ENCODE data around the gene SMARCAD1.
"Not testable (repeated sequence)": the region's sequence is repeated elsewhere in the genome, so short reads cannot be mapped to it uniquely, and the experiment has no call there.

The SMARCAD1 gene

GRCh38 chr4:94334476-94334875 is 126.8 kb downstream of the SMARCAD1 start:
- Histone ChIP-seq H4K91ac (ENCODE audit: low read depth, low read length) (no peak overlapping the region), H3K79me2 (ENCODE audit: control insufficient read depth, insufficient read depth, low read length, poor library complexity) (no peaks in the 10 kb centered on the region), H3K4ac (ENCODE audit: low read depth, low read length) (no peak overlapping the region), H4K12ac (ENCODE audit: low read depth, low read length) (no peak overlapping the region), H3K27me3 (ENCODE audit: insufficient read depth, low read length) (no peaks in the 10 kb centered on the region), H3K14ac (ENCODE audit: low read length) (no peak overlapping the region), H3K23ac (ENCODE audit: low read length) (no peak overlapping the region), H2AFZ (ENCODE audit: insufficient read depth, low read length, poor library complexity) (no peak overlapping the region), H3K9me3 (ENCODE audit: insufficient read depth, low read depth, low read length) (no peaks in the 10 kb centered on the region), H3K27ac (ENCODE audit: low read depth, low read length) (no peak overlapping the region), H3K4me3 (ENCODE audit: low read depth, low read length) (no peak overlapping the region), H3K9ac (ENCODE audit: low read length) (no peak overlapping the region), H2BK5ac (ENCODE audit: low read depth, low read length, poor library complexity) (no peak overlapping the region), H2BK120ac (ENCODE audit: insufficient read depth, low read length, poor library complexity) (no peak overlapping the region), H2BK12ac (ENCODE audit: low read length) (no peak overlapping the region), H2AK5ac (ENCODE audit: low read length) (no peak overlapping the region), H3K18ac (ENCODE audit: low read length) (no peak overlapping the region), H3K4me2 (ENCODE audit: low read length) (no peak overlapping the region), H3K4me1 (ENCODE audit: control insufficient read depth in 1 of 2, insufficient read depth in 2 of 2, low read length in 2 of 2) (no peaks in the 10 kb centered on the region), H3K79me1 (ENCODE audit: low read length) (no peaks in the 10 kb centered on the region), H3K36me3 (ENCODE audit: control insufficient read depth in 1 of 2, insufficient read depth in 2 of 2, low read length in 2 of 2) (no peaks in the 10 kb centered on the region), H4K8ac (ENCODE audit: low read depth, low read length) (no peak overlapping the region)
- no peak for DNase-seq
- WGBS (ENCODE audit: extremely low coverage, insufficient coverage, insufficient read length) = no CpG with 5 or more reads among the region's 2 CpGs

- Histone ChIP-seq H2BK120ac (ENCODE audit: insufficient read depth, low read length, poor library complexity) (no peak overlapping the region), H3K36me3 (ENCODE audit: control insufficient read depth in 1 of 2, insufficient read depth in 2 of 2, low read length in 2 of 2) (no peaks in the 10 kb centered on the region)
These were observed 127.3 kb downstream of the SMARCAD1 start for GRCh38 chr4:94334962-94335361.

GRCh38 chr4:94336303-94336702 is 128.6 kb downstream of the SMARCAD1 start:
- Histone ChIP-seq H2AFZ (ENCODE audit: insufficient read depth, low read length, poor library complexity) (no peak overlapping the region), H2BK5ac (ENCODE audit: low read depth, low read length, poor library complexity) (no peak overlapping the region), H3K4me1 (ENCODE audit: control insufficient read depth in 1 of 2, insufficient read depth in 2 of 2, low read length in 2 of 2) (no peaks in the 10 kb centered on the region), H3K9me3 (ENCODE audit: insufficient read depth, low read depth, low read length) (no peaks in the 10 kb centered on the region), H3K4me3 (ENCODE audit: low read depth, low read length) (no peak overlapping the region), H3K36me3 (ENCODE audit: control insufficient read depth in 1 of 2, insufficient read depth in 2 of 2, low read length in 2 of 2) (no peaks in the 10 kb centered on the region), H3K27ac (ENCODE audit: low read depth, low read length) (no peak overlapping the region), H3K9ac (ENCODE audit: low read length) (no peak overlapping the region), H4K8ac (ENCODE audit: low read depth, low read length) (no peak overlapping the region), H3K4me2 (ENCODE audit: low read length) (no peak overlapping the region), H3K14ac (ENCODE audit: low read length) (no peak overlapping the region), H3K79me1 (ENCODE audit: low read length) (no peaks in the 10 kb centered on the region), H3K27me3 (ENCODE audit: insufficient read depth, low read length) (no peaks in the 10 kb centered on the region), H3K23ac (ENCODE audit: low read length) (no peak overlapping the region), H3K4ac (ENCODE audit: low read depth, low read length) (no peak overlapping the region), H3K18ac (ENCODE audit: low read length) (no peak overlapping the region), H3K79me2 (ENCODE audit: control insufficient read depth, insufficient read depth, low read length, poor library complexity) (no peaks in the 10 kb centered on the region), H4K12ac (ENCODE audit: low read depth, low read length) (no peak overlapping the region), H4K91ac (ENCODE audit: low read depth, low read length) (no peak overlapping the region), H2AK5ac (ENCODE audit: low read length) (no peak overlapping the region), H2BK12ac (ENCODE audit: low read length) (no peak overlapping the region), H2BK120ac (ENCODE audit: insufficient read depth, low read length, poor library complexity) (no peak overlapping the region)
- WGBS (ENCODE audit: extremely low coverage, insufficient coverage, insufficient read length) = no CpG with 5 or more reads among the region's 3 CpGs
- no peak for DNase-seq

More at GRCh38 chr4:94334962-94335361, 127.3 kb downstream of the SMARCAD1 start:
- H4K8ac ChIP-seq (ENCODE audit: low read depth, low read length) = no peak overlapping the region
- H3K23ac ChIP-seq (ENCODE audit: low read length) = no peak overlapping the region
- no peak overlapping the region for H4K12ac ChIP-seq (ENCODE audit: low read depth, low read length)
- no peaks in the 10 kb centered on the region for H3K79me2 ChIP-seq (ENCODE audit: control insufficient read depth, insufficient read depth, low read length, poor library complexity)
- no peak overlapping the region for H3K27ac ChIP-seq (ENCODE audit: low read depth, low read length)
- no peak overlapping the region for H4K91ac ChIP-seq (ENCODE audit: low read depth, low read length)
- no peak overlapping the region for H3K4me3 ChIP-seq (ENCODE audit: low read depth, low read length)
- H3K4ac ChIP-seq (ENCODE audit: low read depth, low read length) = no peak overlapping the region
- H2BK5ac ChIP-seq (ENCODE audit: low read depth, low read length, poor library complexity) = no peak overlapping the region
- WGBS (ENCODE audit: extremely low coverage, insufficient coverage, insufficient read length) = no CpG with 5 or more reads among the region's 3 CpGs
- H3K14ac ChIP-seq (ENCODE audit: low read length) = no peak overlapping the region
- DNase-seq = no peak
- H3K79me1 ChIP-seq (ENCODE audit: low read length) = no peaks in the 10 kb centered on the region
- H3K27me3 ChIP-seq (ENCODE audit: insufficient read depth, low read length) = no peaks in the 10 kb centered on the region
- H3K18ac ChIP-seq (ENCODE audit: low read length) = no peak overlapping the region
- H2AK5ac ChIP-seq (ENCODE audit: low read length) = no peak overlapping the region
- no peaks in the 10 kb centered on the region for H3K9me3 ChIP-seq (ENCODE audit: insufficient read depth, low read depth, low read length)
- H2BK12ac ChIP-seq (ENCODE audit: low read length) = no peak overlapping the region
- H3K9ac ChIP-seq (ENCODE audit: low read length) = no peak overlapping the region
- no peaks in the 10 kb centered on the region for H3K4me1 ChIP-seq (ENCODE audit: control insufficient read depth in 1 of 2, insufficient read depth in 2 of 2, low read length in 2 of 2)
- no peak overlapping the region for H2AFZ ChIP-seq (ENCODE audit: insufficient read depth, low read length, poor library complexity)
- no peak overlapping the region for H3K4me2 ChIP-seq (ENCODE audit: low read length)

GRCh38 chr4:94336791-94337190 is 129.1 kb downstream of the SMARCAD1 start:
- not testable (repeated sequence) for H3K4me1 ChIP-seq (ENCODE audit: control insufficient read depth in 1 of 2, insufficient read depth in 2 of 2, low read length in 2 of 2); H3K14ac ChIP-seq (ENCODE audit: low read length); H2AK5ac ChIP-seq (ENCODE audit: low read length); H3K4me2 ChIP-seq (ENCODE audit: low read length); H4K8ac ChIP-seq (ENCODE audit: low read depth, low read length); DNase-seq; H2BK12ac ChIP-seq (ENCODE audit: low read length); H3K23ac ChIP-seq (ENCODE audit: low read length); H4K12ac ChIP-seq (ENCODE audit: low read depth, low read length); H3K4ac ChIP-seq (ENCODE audit: low read depth, low read length); H3K27ac ChIP-seq (ENCODE audit: low read depth, low read length); H2BK120ac ChIP-seq (ENCODE audit: insufficient read depth, low read length, poor library complexity); H3K9me3 ChIP-seq (ENCODE audit: insufficient read depth, low read depth, low read length); H4K91ac ChIP-seq (ENCODE audit: low read depth, low read length); H3K27me3 ChIP-seq (ENCODE audit: insufficient read depth, low read length); H3K79me2 ChIP-seq (ENCODE audit: control insufficient read depth, insufficient read depth, low read length, poor library complexity); H2BK5ac ChIP-seq (ENCODE audit: low read depth, low read length, poor library complexity); H3K9ac ChIP-seq (ENCODE audit: low read length); H3K18ac ChIP-seq (ENCODE audit: low read length); H2AFZ ChIP-seq (ENCODE audit: insufficient read depth, low read length, poor library complexity); H3K4me3 ChIP-seq (ENCODE audit: low read depth, low read length); H3K36me3 ChIP-seq (ENCODE audit: control insufficient read depth in 1 of 2, insufficient read depth in 2 of 2, low read length in 2 of 2); H3K79me1 ChIP-seq (ENCODE audit: low read length)
- 100% methylated on average over 2 of the region's 5 CpGs for WGBS (ENCODE audit: extremely low coverage, insufficient coverage, insufficient read length)

All from trophoblast cell (in vitro differentiated cells and primary cell).